Measurements from ENCODE around the gene SNCG. TPM values are rescaled to one million over a fixed set of nuclear protein-coding genes. Genes with fewer than 3 reads are reported as not detected.
"Not testable (repeated sequence)": the region's sequence is repeated elsewhere in the genome, so short reads cannot be mapped to it uniquely, and the experiment has no call there.

Gene SNCG
- total RNA-seq, 1 donor from 2014 or later: 25.0 TPM

DNA sequence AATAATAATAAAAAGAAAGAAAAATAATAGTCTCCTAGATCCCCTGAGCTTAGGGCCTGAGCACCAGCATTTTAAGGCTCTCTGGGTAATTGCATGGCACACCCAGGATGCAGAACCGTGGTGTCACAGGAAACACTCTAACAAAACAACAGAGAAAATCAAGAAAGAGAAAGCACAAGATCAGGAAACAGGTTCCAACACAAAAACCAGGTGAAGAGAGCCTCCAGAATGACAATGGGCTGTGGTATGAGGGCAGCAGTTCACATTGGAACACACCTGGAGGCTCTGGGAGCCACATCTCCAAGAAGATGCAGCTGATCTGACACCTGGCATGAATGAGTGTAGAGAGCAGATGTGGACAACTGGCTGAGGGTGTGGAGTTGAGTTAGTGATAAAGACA is 8.1 kb upstream of the SNCG start:
- DNase-seq (no peak), ATAC-seq (no peak)
- intact Hi-C loops (cut with DNase I): no loop called here
- Histone ChIP-seq H3K27ac (no peak overlapping the region), H3K27me3 (ENCODE audit: low read depth) (no peaks in the 10 kb centered on the region), H3K4me1 (peaks cover 38% of the 10 kb centered on the region), H3K9me3 (no peaks in the 10 kb centered on the region), H3K4me3 (no peak overlapping the region), H3K36me3 (no peaks in the 10 kb centered on the region)
- TF ChIP-seq, protein P1, sequence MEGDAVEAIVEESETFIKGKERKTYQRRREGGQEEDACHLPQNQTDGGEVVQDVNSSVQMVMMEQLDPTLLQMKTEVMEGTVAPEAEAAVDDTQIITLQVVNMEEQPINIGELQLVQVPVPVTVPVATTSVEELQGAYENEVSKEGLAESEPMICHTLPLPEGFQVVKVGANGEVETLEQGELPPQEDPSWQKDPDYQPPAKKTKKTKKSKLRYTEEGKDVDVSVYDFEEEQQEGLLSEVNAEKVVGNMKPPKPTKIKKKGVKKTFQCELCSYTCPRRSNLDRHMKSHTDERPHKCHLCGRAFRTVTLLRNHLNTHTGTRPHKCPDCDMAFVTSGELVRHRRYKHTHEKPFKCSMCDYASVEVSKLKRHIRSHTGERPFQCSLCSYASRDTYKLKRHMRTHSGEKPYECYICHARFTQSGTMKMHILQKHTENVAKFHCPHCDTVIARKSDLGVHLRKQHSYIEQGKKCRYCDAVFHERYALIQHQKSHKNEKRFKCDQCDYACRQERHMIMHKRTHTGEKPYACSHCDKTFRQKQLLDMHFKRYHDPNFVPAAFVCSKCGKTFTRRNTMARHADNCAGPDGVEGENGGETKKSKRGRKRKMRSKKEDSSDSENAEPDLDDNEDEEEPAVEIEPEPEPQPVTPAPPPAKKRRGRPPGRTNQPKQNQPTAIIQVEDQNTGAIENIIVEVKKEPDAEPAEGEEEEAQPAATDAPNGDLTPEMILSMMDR (IDR thresholded peaks at IDR 0.05): no peak

DNA sequence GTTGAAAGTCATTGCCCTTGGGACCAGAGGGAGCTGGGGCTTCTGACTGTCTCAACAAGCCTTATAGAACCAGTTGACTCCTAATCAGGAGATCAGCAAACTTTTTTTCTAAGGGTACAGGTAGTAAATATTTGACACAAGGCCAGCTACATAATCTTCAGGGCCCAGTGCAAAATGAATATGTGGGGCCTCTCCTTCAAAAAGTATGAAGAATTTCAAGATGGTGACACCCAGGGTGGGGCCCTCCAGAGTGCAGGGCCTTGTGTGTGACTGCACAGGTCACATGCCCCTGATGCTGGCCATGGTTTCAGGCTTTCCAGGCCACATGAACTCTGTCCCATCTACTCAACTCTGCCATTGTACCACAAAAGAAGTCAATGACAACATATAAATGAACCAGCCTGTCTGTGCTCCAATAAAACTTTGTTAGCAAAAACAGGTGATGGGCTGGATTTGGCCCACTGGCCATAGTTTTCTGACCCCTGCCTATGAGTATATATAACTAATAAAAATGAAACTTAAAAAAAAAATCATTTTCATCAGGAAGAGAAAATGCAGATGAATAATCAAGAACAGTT is 7.1 kb upstream of the SNCG start:
- H3K9me3 ChIP-seq: no peaks in the 10 kb centered on the region
- DNase-seq (peak; percentile 28), ATAC-seq (no peak)
- TF ChIP-seq, protein P1 (IDR thresholded peaks at IDR 0.05): no peak
- peaks cover 36% of the 10 kb centered on the region for H3K4me1 ChIP-seq
- H3K36me3 ChIP-seq: no peaks in the 10 kb centered on the region
- no peak overlapping the region for H3K27ac ChIP-seq
- intact Hi-C loops (cut with DNase I): no loop called here
- H3K4me3 ChIP-seq: no peak overlapping the region
- H3K27me3 ChIP-seq (ENCODE audit: low read depth): no peaks in the 10 kb centered on the region

DNA sequence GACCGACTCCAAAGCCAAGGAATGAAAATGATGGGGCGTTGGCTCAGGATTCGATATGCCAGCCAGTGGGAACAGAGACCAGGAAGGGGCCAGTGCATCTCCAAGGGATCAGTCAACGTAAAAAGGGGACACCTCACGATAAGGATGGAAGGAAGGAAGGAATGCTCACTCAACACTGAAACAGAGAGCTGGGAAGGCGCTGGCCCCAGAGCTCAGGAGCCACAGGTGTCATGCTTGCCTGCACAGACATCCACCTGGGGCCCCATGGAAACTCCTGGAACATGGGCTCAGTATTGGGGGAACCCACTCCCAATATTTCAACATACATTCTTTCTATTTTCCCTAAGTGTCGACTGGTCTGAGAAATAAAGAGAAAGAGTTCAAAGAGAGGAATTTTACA is 6.3 kb upstream of the SNCG start:
- DNase-seq: peak; percentile 27
- Histone ChIP-seq H3K27me3 (ENCODE audit: low read depth) (no peaks in the 10 kb centered on the region), H3K36me3 (no peaks in the 10 kb centered on the region), H3K9me3 (no peaks in the 10 kb centered on the region), H3K4me3 (no peak overlapping the region), H3K4me1 (peaks cover 32% of the 10 kb centered on the region), H3K27ac (no peak overlapping the region)
- TF ChIP-seq, protein P1 (IDR thresholded peaks at IDR 0.05): no peak
- no peak for ATAC-seq
- intact Hi-C loops (cut with DNase I): no loop called here

DNA sequence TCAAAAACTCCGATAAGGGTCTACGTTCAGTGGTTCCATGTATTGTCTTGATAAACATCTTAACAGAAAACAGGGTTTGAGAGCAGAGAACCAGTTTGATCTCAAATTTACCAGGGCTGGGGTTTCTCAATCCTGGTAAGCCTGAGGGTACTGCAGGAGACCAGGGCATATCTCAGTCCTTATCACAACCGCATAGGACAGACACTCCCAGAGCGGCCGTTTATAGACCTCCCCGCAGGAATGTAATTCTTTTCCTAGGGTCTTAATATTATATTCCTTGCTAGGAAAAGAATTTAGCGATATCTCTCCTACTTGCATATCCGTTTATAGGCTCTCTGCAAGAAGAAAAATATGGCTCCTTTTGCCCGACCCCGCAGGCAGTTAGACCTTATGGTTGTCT is 5.7 kb upstream of the SNCG start:
- H3K9me3 ChIP-seq; intact Hi-C loops (cut with DNase I): not testable (repeated sequence)

DNA sequence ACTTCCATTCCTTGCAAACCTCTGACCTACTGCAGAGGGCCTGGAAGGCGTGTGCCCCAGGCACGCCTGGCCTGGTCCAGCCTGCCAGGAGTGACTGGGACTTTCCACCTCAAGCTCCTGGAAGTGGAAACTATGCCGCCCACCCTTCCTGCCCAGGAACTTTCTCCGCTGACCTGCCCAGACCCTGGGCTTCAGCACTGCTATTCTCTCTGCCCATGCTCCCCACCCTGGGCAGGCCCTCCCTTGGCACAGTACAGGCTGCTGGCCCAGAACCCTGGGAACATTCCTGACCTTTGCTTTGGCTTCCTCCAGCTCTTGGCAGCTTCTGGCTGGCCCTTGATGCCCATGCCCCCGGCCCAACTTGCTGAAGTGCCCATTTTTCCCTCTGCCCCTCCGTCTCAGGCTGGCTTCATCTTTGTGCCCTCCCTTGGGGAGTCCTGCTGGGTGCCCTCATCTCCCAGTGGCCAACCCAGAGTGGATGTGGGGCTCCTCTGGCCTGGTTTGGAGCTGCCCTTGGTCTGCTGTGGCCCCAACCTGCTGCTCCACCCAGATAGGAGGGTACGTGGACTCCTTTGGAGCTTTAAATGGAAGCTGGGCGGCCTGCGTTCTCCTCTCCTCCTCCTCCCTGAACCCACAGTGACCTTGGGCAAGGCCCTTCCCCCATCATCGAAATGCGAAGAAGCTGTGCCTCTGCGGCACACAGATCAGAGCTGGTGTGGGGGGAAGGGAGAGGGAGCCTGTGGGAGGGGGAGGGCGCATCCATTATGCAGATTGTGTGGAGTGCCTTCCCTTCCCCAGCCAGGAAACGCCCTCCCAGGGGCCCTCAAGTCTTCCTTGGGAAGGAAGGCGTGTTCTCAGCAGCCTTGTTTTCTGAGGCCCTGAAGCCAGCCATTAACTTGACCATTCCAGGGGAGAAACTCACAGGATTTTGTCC is 4.4 kb upstream of the SNCG start:
- intact Hi-C loops (cut with DNase I): no loop called here
- TF ChIP-seq, protein P1 (IDR thresholded peaks at IDR 0.05): no peak
- Histone ChIP-seq H3K27ac (peak overlapping the region; percentile 81), H3K27me3 (ENCODE audit: low read depth) (no peaks in the 10 kb centered on the region), H3K9me3 (no peaks in the 10 kb centered on the region), H3K4me3 (peak overlapping the region; percentile 54), H3K36me3 (no peaks in the 10 kb centered on the region), H3K4me1 (peaks cover 42% of the 10 kb centered on the region)
- ATAC-seq: peak; percentile 66 to 67
- peak; percentile 51 for DNase-seq

More for the DNA sequence above, 5.7 kb upstream of the SNCG start:
- DNase-seq; H3K27me3 ChIP-seq (ENCODE audit: low read depth); H3K36me3 ChIP-seq; H3K27ac ChIP-seq; ATAC-seq; H3K4me3 ChIP-seq: not testable (repeated sequence)
- H3K4me1 ChIP-seq: peaks cover 32% of the 10 kb centered on the region
